ENCODE results near the gene CCNI.
"Not testable (repeated sequence)": the region's sequence is repeated elsewhere in the genome, so short reads cannot be mapped to it uniquely, and the experiment has no call there.

CCNI gene

DNA sequence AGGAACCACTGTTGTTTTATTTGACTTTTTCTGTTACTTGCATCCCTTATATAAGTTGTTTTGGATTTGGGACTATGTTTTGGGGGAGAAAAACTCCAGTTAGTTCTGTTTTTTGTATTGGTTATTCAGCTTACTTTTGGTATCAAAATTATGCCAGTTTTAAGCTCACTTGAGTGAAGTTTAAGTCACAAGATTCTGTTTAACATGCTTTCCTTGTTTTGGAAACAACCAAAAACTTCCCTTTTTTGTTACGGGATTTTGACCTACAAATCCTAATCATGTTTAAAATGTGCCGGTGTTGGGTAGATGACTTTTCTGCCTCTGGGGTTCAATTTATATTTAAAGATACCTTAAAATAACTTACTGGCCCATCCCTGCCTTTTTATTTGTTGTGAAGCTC lies 36.0 kb downstream of the CCNI start:
- no peak for DNase-seq (ENCODE audit: low read depth)

DNA sequence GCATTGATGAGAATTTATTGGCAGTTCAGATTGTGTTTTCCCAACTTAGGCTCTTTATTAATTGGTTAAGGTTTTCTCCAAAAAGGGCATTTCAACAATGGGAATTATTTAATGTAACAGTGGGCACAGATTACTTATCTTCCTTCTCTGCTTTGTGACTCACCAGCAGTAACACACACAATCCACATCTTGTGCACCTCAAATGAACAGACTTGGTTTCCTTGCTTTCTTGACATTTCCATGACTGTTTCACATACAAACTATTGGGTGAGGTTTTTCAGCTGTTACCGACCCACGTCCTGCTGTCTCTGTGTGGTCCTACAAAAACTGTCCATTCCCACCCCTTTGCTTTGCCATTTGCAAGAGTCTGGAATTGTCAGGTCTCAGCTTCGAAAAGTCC lies 38.1 kb downstream of the CCNI start:
- DNase-seq (ENCODE audit: low read depth), result no peak

DNA sequence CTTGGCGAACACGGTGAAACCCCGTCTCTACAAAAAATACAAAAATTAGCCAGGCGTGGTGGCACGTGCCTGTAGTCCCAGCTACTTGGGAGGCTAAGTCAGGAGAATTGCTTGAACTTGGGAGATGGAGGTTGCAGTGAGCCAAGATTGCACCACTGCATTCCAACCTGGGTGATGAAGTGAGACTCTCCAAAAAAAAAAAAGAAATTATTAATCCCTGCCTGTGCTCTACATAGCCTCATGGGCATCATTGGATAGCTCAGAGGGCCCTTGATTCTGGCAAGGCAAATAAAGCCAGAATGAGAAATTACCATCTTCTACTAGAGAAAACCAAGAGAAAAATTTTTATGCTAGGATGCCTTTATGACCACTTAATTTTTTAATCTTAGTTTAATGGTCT lies 38.6 kb downstream of the CCNI start:
- not testable (repeated sequence) for DNase-seq (ENCODE audit: low read depth)

DNA sequence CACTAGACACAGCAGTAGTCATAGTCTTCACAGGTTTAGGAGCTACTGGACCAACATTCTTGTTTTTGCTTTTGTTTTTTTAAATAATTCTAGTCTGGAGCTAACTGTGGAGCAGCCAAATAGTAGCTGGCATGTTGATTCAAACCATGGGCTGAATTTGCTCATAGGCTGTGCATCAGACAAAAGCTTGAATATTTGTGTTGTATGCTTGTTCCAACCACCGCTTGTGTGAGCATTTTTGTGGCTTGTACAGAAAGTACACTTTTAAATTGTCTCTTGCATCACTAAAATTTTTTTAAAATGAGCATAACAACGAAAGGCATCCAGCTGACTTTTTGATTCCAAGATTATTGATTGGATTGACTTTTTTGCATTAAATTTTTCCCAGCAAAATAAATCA lies 39.6 kb downstream of the CCNI start:
- peak; percentile 89 for DNase-seq (ENCODE audit: low read depth)

DNA sequence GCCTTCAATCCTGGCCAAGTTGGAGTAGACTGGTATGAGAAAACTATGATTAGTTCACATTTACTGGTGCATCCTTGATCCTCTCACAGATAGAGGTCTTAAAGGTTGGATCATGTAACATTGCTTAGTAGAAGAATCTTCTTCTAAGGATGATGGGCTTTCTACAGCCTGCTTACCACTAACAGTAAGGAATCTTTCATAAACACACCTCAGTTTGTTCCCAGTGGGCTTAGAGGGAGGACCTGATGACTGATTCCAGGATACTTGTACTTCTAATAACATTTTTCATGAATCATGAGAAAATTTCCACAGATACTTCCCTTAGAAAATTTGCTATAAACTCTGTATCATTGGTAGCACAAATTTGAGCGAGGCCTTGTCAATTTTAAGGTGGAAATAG lies 40.6 kb downstream of the CCNI start:
- DNase-seq (ENCODE audit: low read depth), result no peak

DNA sequence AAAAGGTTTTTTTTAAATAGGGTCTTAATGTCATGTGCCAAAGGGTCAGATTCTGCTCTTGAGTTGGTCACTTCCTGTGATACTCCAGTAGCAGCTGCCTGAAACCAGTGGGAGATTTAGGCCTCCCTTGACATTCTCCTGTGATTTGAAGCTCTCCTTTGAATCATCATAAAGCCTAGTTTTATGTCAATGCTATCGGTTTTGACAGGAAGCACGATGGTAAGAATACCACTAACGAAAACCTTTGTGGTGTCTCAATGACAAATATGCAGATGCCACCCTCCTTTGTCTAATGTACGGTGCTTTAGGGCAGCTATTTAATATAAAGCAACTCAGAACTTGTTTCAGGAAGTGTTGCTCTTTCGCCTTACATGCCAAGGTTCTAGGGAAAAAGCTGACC lies 44.2 kb downstream of the CCNI start:
- no peak for DNase-seq (ENCODE audit: low read depth)

DNA sequence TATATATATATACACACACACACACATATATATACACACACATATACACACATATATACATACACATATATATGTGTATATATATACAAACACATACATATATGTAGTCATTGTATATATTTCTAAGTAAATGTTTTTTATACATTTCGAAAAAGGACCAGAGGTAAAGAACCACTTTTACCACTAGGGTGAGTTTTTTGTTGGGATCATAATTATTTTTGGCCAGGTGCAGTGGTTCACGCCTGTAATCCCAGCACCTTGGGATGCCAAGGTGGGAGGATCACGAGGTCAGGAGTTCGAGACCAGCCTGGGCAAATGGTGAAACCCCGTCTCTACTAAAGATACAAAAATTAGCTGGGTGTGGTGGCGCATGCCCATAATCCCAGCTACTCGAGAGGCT lies 46.0 kb downstream of the CCNI start:
- DNase-seq (ENCODE audit: low read depth), result not testable (repeated sequence)

DNA sequence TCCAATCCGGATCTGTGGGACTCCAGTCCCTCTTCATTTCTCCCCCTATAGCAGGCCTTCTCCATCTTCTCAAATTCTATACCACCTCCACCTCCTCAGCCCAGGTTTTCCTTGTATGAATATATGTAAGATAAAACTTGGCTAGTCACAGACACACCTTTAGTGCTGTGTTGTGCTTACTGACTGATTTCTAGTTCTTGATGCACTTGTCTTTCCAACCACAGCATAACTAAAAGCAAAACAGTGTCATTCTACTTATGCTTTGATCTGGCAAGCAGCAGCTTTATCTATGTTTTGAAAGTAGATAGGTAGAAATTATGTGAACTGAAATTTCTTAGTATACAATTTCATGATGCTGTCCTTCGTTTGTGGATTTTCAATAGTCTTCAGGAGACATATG lies 47.5 kb downstream of the CCNI start:
- DNase-seq (ENCODE audit: low read depth), result no peak

DNA sequence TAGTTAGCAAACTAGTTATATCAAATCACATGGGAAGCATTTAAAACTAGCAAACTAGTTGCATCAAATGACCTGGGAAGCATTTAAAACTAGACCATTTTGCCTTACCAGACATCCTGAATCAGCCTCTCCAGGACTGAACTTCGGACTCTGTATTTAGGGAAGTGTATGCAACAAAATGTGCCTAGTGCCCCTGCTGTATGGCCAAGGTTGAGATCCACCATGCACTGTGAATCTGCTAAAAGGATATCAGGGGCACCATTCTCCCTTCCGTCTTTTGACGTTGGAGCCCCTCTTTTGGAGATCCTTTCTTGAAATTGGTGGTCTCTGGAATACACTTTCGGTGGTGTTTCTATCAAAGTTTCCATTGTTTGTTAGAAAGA lies 49.5 kb downstream of the CCNI start:
- no peak for DNase-seq (ENCODE audit: low read depth)

DNA sequence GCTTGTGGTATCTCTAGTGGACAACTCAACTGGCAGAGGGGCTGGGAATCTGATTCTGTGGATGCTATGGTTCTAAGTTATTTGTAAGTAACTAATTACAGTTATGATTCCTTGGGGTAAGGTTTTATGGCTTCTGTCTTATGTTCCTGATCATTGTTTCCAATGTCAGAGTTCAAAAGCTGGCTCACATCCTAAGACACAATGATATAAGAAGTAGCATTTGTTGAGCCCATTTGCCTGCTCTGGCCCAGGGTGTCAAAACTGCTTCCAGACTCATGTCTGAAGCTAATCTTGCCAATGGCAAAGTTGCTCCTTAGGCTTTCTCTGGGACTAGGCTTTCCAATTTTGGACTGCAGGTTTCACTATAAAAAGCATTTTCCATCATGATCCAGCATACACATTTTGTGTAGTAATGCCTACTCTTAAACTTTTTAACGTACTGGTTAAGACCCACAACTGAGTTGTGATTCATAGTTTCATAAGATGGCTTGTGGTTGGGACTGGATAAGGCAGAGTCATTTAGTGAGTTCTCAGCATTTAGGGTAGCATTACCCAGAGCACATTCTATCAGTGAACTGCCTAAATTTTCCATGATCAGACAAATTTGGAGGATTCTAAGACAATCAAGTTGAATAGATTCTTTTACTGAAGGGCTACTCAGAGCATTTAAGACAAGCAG lies 50.0 kb downstream of the CCNI start:
- no peak for DNase-seq (ENCODE audit: low read depth)

DNA sequence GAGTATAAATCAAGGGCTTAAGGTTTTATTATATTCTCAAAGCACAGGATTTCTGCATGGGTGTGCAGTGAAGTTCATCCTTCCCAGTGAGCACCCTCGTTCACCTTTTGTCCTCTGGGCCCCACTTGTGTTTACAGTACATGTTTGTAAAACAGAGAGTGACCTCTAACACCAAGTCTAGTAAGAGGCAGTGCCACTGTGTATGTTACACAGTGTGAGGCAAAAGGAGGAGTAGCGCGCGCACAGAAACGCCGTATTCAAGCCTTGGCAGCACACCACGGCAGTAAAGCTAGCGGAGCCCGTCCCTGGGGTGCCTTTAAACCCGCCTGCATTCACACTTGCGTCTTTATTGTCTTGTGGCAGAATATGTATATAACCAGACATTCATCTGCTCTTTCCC lies 51.9 kb downstream of the CCNI start:
- no peak for DNase-seq (ENCODE audit: low read depth)

DNA sequence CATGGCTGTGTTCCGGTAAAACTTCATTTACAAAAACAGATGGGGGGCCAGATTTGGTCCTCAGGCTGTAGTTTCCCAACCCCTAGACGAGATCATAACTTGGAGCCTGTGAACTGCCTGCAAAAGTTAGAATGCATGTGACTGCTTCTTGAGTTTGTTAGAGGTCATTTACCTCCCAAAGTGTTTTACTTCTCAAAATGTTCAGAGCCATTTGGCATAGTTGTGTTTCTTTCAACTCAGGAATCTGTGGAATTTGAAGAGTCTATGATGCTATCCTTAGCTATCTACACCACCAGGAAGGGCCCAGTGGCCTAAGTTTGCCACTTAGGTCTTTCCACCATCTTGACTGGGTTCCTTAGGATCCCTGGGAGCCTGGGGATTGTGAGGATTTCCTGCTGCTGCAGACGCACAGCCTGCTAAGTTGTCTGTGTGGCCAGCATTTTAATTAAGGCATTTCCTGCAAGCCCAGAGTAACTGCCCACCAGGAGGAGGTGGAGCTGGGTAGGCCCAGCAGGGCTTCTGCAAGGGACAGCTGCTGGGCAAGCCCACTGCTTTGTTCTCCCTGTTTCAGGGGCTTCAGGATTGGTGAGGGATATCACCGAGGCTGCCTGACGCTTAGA lies 53.1 kb downstream of the CCNI start:
- peak; percentile 56 for DNase-seq (ENCODE audit: low read depth)

DNA sequence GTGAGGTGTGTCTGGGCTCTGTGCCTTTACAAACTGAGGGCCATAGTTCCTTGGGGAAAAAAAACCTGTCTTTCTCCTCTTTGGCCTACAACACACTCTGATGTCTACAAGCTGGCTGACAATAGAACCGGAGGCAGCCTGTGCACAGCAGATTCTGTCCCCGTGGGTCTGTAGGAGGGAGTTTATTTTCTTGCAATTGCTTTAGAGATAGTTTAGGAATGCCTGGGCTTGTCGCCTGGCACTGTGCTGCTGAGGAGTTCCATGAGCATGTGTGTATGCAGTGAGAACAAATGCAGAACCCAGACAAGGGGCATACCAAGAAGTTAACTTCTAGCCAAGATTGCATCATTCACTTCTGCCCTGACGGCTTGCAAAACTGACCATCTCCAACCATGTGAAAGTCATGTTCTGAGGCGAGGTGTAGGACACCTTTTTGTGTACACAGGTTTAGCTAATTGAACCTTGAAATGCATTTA lies 54.1 kb downstream of the CCNI start:
- DNase-seq (ENCODE audit: low read depth), result peak; percentile 65

DNA sequence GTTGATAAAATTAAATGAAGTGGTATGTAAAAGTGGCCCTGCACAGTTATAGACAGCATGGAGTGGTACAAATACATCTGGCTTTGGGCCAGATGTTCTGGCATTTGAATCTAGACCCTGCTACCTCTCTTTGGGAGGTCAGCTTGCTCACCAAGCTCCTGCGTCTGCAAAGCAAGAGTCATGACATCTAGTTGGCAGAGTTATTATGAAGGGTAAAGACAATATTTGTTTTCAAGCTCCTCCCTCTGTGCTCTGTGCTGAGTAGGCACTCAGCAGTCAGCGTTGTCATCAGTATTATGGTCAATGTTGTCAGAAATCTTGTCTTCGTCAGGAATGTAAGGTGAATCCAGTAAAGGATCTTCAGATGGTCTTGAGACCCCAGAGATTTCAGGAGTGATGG lies 55.8 kb downstream of the CCNI start:
- DNase-seq (ENCODE audit: low read depth), result no peak

DNA sequence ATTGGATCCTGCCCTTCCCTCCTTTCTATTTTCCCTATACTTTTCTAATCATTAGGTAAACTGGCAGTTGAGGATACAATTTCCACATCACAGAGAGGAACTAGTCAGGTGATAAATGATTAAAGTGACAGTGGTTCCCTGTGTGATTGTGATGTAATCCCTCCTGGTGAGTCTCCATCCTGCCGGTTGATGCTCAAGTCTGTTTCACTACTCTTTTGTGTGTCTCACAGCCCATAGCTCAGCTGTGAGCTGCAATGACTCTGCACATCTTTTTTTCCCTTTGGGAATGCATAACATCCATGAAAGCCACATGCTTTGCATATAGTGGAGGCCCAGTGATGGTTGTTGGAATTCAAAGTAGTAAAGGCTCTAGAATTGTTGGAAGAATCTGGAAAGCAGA lies 60.4 kb downstream of the CCNI start:
- DNase-seq (ENCODE audit: low read depth), result no peak

DNA sequence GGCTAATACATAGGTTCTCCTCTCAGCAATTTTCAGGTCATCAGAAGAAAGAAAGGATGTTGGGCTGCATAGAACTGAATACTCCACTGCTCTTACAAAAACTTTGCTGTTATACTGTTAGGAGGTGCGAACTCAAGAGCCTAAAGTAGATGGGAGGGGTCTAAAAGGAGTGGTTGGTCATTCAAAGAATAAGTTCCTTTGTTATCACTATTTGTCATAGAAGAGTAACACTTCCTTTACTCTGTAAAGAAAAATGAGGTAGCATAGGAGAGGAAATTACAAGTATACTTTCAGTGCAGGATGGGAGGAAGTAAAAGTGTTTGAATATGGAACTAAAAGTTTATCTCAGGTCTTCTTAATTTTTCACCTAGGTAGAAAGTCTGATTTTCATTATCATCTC lies 61.5 kb downstream of the CCNI start:
- no peak for DNase-seq (ENCODE audit: low read depth)

DNA sequence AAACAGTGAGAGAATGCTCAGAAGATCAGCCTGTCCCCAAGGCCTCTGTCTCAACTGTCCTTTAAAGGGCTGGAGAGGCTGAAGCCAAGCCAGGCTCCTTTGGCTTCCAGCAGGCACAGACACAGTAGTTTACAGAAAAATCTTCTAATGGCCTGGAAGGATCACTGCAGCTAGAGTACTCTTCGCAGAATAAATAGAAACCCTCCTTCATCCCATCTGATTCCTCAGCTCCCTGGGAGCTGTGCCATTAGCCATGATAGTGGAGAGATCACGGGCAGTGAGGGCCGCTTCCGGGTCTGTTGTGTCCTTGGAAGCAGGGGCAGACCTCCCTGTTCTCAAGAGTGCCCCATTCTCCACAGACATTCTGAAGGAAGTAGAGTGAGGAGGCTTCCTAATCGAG lies 63.1 kb downstream of the CCNI start:
- no peak for DNase-seq (ENCODE audit: low read depth)

DNA sequence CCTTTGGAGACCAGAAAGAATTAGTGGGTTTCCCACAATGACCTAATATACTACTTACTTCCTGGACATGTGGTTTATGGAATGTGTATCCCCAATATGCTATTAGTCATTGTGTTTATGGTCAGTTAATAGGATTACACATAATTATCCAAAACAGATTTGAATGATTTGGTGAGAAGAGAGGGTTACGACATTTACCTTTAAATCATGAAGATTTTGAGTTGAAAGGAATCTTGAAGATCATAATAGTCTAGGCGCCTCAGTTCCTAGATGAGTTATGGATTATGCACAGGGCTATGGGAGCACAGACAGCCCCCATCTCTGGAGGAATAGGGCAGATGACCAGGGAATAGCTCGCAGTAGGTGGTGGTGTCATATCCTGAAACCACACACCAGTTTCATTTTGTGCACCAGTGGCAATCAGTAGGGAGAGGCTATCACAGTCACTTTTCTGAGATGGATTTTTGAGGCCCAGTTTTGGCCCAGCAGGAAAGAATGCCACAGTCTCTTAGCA lies 64.9 kb downstream of the CCNI start:
- peak; percentile 79 for DNase-seq (ENCODE audit: low read depth)

DNA sequence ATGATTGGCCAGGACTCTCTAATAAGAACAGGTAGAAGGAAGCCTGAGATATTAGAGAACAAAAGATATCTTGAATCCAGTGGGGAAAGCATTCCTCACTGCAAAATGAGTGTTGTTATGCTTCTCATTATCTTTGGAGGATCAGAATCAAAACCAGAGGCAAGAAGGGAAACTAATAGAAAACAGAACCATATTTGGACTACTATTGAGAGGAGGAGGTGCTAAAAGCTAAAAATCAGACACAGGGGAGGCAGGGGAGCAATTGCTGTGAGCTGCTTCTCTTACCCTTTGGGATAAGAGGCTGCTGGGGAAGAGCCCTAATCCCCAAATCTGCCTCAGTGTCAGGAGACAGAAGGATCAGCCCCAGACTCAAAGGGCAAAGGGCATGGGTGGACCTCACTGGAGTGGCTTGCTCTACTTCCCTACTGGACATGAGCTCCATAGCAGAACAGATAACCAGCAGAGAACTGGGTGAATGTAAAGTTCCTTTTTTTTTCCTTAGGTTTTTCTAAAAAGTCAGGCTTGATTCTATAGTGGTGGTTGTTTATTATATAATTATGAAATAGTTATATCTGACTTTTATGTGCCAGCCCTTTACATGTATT lies 66.2 kb downstream of the CCNI start:
- no peak for DNase-seq (ENCODE audit: low read depth)

DNA sequence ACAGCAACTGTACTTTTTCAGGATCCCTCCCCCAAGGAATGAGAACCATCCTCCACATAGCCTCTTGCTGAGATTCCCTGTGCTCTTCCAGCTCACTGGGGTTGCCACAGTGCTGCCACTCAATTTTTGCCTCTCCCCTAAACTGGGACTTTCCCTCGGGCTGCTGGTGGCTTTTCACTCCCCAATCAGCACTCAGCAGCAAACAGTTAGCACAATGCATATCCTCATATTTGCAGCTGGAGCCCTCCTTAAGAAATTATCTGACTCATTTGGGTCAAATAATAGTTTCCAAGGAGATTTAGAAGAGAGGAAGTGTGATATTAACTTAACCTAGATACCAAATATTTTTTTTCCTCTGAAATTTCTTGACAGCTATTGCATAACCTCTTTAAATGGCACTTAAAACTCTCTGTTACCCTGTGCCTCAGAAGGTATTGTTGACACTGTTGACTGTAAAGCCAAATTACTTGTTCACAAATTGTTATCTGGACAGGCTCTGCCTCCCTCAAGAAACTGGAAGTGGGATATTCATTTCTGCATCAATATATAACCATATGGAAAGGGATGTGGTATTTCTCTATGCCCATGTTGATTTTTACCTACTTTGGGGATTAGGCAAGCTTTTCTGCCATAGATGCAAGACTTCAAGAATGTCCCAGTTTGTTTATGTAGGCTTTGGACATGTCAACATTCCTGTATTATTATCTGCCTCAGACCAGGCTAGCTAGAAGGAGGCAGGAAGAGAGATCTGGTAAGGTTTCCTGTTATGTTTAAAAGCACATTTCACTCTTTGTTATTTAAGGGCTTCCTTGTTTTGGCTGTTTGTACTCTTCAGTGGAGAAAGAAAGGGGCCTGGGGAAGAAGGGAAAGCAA lies 68.2 kb downstream of the CCNI start:
- DNase-seq (ENCODE audit: low read depth), result no peak

DNA sequence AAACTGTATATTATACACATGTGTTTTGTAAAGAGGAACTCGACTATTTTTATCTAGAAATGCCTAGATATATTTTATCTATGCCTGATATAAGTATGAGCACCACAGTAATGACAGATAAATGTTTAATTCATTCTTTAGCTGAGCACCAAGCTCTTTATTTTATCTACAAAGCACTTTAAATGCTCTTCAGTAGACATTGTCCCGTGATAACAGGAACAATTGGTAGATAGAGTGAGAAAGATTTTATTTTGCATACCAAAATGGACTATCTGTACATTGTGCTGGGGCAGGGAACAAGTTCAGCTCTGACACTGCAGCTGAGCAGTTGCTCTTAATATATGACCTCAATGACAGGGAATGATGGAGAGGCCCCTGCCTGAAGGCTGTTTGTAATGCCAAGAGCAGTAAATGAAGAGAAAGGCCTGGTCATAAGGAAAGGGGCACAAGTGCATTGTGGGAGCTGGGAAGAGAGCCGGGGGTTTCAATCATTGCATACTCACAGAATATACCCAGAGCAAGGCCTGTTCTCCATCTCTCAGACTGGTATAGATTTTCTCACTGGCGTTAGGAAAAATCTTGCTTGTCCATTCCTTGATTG lies 68.9 kb downstream of the CCNI start:
- no peak for DNase-seq (ENCODE audit: low read depth)

DNA sequence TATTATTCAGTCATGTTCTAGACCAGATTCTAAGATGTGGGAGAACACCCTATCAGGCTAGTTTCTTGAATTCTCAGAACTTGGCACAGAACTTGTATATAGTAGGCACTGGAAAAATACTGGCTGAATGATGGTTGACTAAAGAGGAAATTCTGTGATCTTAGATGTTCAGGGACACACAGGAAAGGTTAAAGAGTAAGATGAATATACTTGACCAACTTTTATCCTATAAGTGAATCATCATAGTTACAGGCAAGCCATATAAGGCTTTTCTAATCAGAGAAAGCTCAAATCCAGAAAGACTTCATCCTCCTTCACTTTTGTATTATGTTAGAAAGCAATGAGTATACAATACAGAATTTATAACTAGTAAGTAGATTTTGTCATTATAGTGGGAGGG lies 72.4 kb downstream of the CCNI start:
- no peak for DNase-seq (ENCODE audit: low read depth)

All from non-pigmented ciliary epithelial cell (primary cell).